Activated CD8-positive, alpha-beta T cell treated with anti-CD3 and anti-CD28 coated beads, Interleukin-2, amount 10 ng/mL, durations not matched to agents 7 days and 5 days (primary cell): ENCODE measurements around the gene NAA16. TPM values are rescaled to one million over a fixed set of nuclear protein-coding genes. Genes with fewer than 3 reads are reported as not detected.

Experiments
- ATAC-seq: fragments of 150-1000 bp; cut with Tn5 transposase; one replicate; pipeline ENCODE4 v1.10.0; 2021; ENCODE audit warnings: moderate library complexity
- CTCF ChIA-PET: fragments of 350-600 bp; sonication (Branson Sonifier 250); formaldehyde crosslinking; loops from one replicate; lab custom pipeline; 2021; ENCODE audit warnings: antibody characterized with exemption; lab: Charles Lee
- POLR2A ChIA-PET: fragments of 350-600 bp; sonication (Branson Sonifier 250); formaldehyde crosslinking; loops from one replicate; lab custom pipeline; 2021; ENCODE audit warnings: antibody characterized with exemption; lab: Charles Lee
- DNase-seq: peaks from one replicate; pipeline ENCODE4 v3.0.0-alpha.2; 2020
- H3K27ac Mint-ChIP-seq: one replicate; pipeline ENCODE4 v1.8.0; 2021; ENCODE audit warnings: mild to moderate bottlenecking, mixed read lengths
- H3K27me3 Mint-ChIP-seq: one replicate; pipeline ENCODE4 v1.8.0; 2021; ENCODE audit warnings: low read depth, mixed read lengths
- H3K36me3 Mint-ChIP-seq: one replicate; pipeline ENCODE4 v1.8.0; 2021; ENCODE audit warnings: low read depth, mixed read lengths
- H3K4me1 Mint-ChIP-seq: one replicate; pipeline ENCODE4 v1.8.0; 2021; ENCODE audit warnings: low read depth, mixed read lengths
- H3K4me3 Mint-ChIP-seq: one replicate; pipeline ENCODE4 v1.8.0; 2021; ENCODE audit warnings: mild to moderate bottlenecking, mixed read lengths
- H3K9me3 Mint-ChIP-seq: one replicate; pipeline ENCODE4 v1.8.0; 2022; ENCODE audit warnings: mixed read lengths; ENCODE audit not compliant: insufficient read depth
- total RNA-seq, 2 experiments: library from RNA; stranded (reverse); gene quantifications; one replicate each; pipeline ENCODE4 v1.2.3, GENCODE V29; 2021

Gene NAA16
- total RNA-seq, 2 experiments from 2014 or later: 36.7 to 38.7 TPM

- H3K9me3 Mint-ChIP-seq: no peaks in the 10 kb centered on the region
- CTCF ChIA-PET: no interaction called here
- H3K27me3 Mint-ChIP-seq: peaks cover 6% of the 10 kb centered on the region
- H3K36me3 Mint-ChIP-seq: no peaks in the 10 kb centered on the region
- no peak for ATAC-seq
- no peak overlapping the region for H3K27ac Mint-ChIP-seq
- DNase-seq: no peak
- H3K4me1 Mint-ChIP-seq: peaks cover 9% of the 10 kb centered on the region
- POLR2A ChIA-PET: no interaction called here
- H3K4me3 Mint-ChIP-seq: no peak overlapping the region
These were observed 4.6 kb upstream of the NAA16 start for GRCh38 chr13:41306271-41307145.

- Mint-ChIP-seq H3K27me3 (peaks cover 6% of the 10 kb centered on the region), H3K4me3 (no peak overlapping the region), H3K36me3 (peaks cover 5% of the 10 kb centered on the region), H3K9me3 (no peaks in the 10 kb centered on the region), H3K27ac (no peak overlapping the region), H3K4me1 (peaks cover 12% of the 10 kb centered on the region)
- ChIA-PET CTCF (no interaction called here), POLR2A (no interaction called here)
- DNase-seq (no peak), ATAC-seq (no peak)
These were observed 3.0 kb upstream of the NAA16 start for GRCh38 chr13:41307884-41308640.

GRCh38 chr13:41311406-41312175 is 524 bp downstream of the NAA16 start:
- POLR2A ChIA-PET: interaction anchor here (0.6 to 1.0 kb wide), 2 partner anchors 40 to 56 kb away, joined by 3 to 4 read pairs; no protein-coding TSS in a partner anchor
- ATAC-seq: peak; percentile 71
- H3K9me3 Mint-ChIP-seq: no peaks in the 10 kb centered on the region
- CTCF ChIA-PET: interaction anchor here (1.2 kb wide), 1 partner anchor 257 kb away, joined by 4 read pairs; no protein-coding TSS in a partner anchor
- H3K27me3 Mint-ChIP-seq: no peaks in the 10 kb centered on the region
- DNase-seq: peak; percentile 65
- peak overlapping the region; percentile 93 for H3K27ac Mint-ChIP-seq
- H3K4me3 Mint-ChIP-seq: peak overlapping the region; percentile 92
- H3K4me1 Mint-ChIP-seq: peaks cover 38% of the 10 kb centered on the region
- H3K36me3 Mint-ChIP-seq: peaks cover 5% of the 10 kb centered on the region

GRCh38 chr13:41312176-41312500 is 1.1 kb downstream of the NAA16 start:
- ChIA-PET POLR2A (interaction anchor here (0.6 to 1.0 kb wide), 3 partner anchors 40 to 251 kb away, joined by 3 to 4 read pairs (median 3); partner anchors contain the start of gene WBP4), CTCF (interaction anchor here (0.6 to 1.6 kb wide), 3 partner anchors 20 to 258 kb away, joined by 3 to 4 read pairs (median 3); no protein-coding TSS in a partner anchor)
- Mint-ChIP-seq H3K9me3 (no peaks in the 10 kb centered on the region), H3K4me3 (peak overlapping the region; percentile 92), H3K27ac (peak overlapping the region; percentile 93), H3K36me3 (peaks cover 10% of the 10 kb centered on the region), H3K27me3 (no peaks in the 10 kb centered on the region), H3K4me1 (peaks cover 43% of the 10 kb centered on the region)
- no peak for ATAC-seq
- DNase-seq: peak; percentile 44

- Mint-ChIP-seq H3K27ac (no peak overlapping the region), H3K9me3 (no peaks in the 10 kb centered on the region), H3K4me3 (peak overlapping the region; percentile 92), H3K27me3 (no peaks in the 10 kb centered on the region), H3K36me3 (peaks cover 20% of the 10 kb centered on the region), H3K4me1 (peaks cover 51% of the 10 kb centered on the region)
- ATAC-seq (no peak), DNase-seq (no peak)
- ChIA-PET CTCF (interaction anchor here (1.6 kb wide), 1 partner anchor 19 kb away, joined by 3 read pairs; no protein-coding TSS in a partner anchor), POLR2A (interaction anchor here (0.6 to 0.7 kb wide), 3 partner anchors 8 to 501 kb away, joined by 3 to 4 read pairs (median 3); partner anchors contain the start of gene MTRF1)
These were observed 2.0 kb downstream of the NAA16 start for GRCh38 chr13:41313117-41313516.

GRCh38 chr13:41313659-41314197 is 2.7 kb downstream of the NAA16 start:
- no peak for DNase-seq
- POLR2A ChIA-PET: interaction anchor here (0.7 to 1.5 kb wide), 3 partner anchors 9 to 500 kb away, joined by 3 to 4 read pairs (median 3); no protein-coding TSS in a partner anchor
- ATAC-seq: no peak
- Mint-ChIP-seq H3K9me3 (no peaks in the 10 kb centered on the region), H3K4me3 (peak overlapping the region; percentile 92), H3K36me3 (peaks cover 24% of the 10 kb centered on the region), H3K27ac (peak overlapping the region; percentile 32), H3K4me1 (peaks cover 51% of the 10 kb centered on the region), H3K27me3 (no peaks in the 10 kb centered on the region)
- CTCF ChIA-PET: interaction anchor here (1.6 kb wide), 1 partner anchor 18 kb away, joined by 3 read pairs; no protein-coding TSS in a partner anchor

DNA sequence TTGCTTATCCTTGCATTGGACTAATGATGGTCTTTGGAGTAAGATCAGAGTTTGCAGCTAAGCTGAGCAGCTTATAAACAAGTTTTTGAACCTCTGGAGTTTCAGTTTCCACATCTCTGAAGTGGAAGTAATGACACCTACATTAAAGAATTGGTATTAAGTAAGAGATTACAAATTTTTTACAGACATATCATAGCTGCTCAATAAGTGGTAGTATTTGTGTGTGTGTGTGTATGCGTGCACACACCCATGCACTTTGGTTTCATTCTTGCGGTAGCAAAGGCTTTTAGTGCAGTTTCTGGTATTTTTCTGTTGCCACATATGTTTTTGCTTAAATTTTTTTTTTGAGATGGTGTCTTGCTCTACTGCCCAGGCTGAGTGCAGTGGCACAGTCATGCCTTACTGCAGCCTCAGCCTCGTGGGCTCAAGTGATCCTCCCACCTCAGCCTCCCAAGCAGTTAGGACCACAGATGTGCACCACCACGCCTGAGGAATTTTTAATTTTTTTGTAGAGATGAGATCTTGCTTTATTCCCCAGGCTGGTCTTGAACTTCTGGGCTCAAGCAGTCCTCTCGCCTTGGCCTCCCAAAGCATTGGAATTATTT is 4.5 kb downstream of the NAA16 start:
- Mint-ChIP-seq H3K36me3 (peaks cover 40% of the 10 kb centered on the region), H3K27ac (peak overlapping the region; percentile 65), H3K4me3 (peak overlapping the region; percentile 12), H3K9me3 (no peaks in the 10 kb centered on the region), H3K4me1 (peaks cover 47% of the 10 kb centered on the region), H3K27me3 (no peaks in the 10 kb centered on the region)
- ChIA-PET POLR2A (interaction anchor here (0.7 to 1.3 kb wide), 2 partner anchors 32 to 52 kb away, joined by 3 to 5 read pairs; no protein-coding TSS in a partner anchor), CTCF (interaction anchor here (1.3 kb wide), 1 partner anchor 254 kb away, joined by 3 read pairs; the partner anchor contains the start of gene WBP4)
- ATAC-seq (no peak), DNase-seq (no peak)

- Mint-ChIP-seq H3K27me3 (no peaks in the 10 kb centered on the region), H3K9me3 (no peaks in the 10 kb centered on the region), H3K4me1 (peaks cover 49% of the 10 kb centered on the region), H3K36me3 (peaks cover 46% of the 10 kb centered on the region), H3K27ac (no peak overlapping the region), H3K4me3 (no peak overlapping the region)
- ChIA-PET POLR2A (no interaction called here), CTCF (no interaction called here)
- DNase-seq (no peak), ATAC-seq (no peak)
These were observed 6.2 kb downstream of the NAA16 start for GRCh38 chr13:41317243-41317642.

DNA sequence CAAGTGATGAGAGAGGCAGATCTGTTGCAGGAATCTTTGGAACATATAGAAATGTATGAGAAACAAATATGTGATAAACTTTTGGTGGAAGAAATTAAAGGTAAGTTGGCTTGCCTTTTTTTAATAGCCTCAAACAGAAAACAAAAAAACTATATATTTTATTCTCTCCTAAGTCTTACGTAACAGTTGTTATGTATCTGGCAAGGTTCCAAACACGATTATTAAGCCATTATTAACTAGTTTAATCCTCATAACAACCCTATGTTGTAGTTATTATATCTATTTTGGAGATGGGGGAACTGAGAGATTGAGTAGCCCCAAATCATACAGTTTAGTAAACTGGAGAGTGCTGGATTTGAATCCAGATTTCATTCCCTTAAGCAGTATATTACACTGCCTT is 14.7 kb downstream of the NAA16 start:
- ChIA-PET CTCF (no interaction called here), POLR2A (no interaction called here)
- Mint-ChIP-seq H3K27ac (no peak overlapping the region), H3K27me3 (no peaks in the 10 kb centered on the region), H3K4me1 (peaks cover 32% of the 10 kb centered on the region), H3K4me3 (no peak overlapping the region), H3K9me3 (no peaks in the 10 kb centered on the region), H3K36me3 (peaks cover 56% of the 10 kb centered on the region)
- DNase-seq: no peak
- ATAC-seq: no peak

- H3K27me3 Mint-ChIP-seq: no peaks in the 10 kb centered on the region
- no peak overlapping the region for H3K4me3 Mint-ChIP-seq
- ChIA-PET POLR2A (no interaction called here), CTCF (no interaction called here)
- no peak for DNase-seq
- peaks cover 57% of the 10 kb centered on the region for H3K36me3 Mint-ChIP-seq
- H3K4me1 Mint-ChIP-seq: peaks cover 34% of the 10 kb centered on the region
- ATAC-seq: no peak
- peak overlapping the region; percentile 60 for H3K27ac Mint-ChIP-seq
- no peaks in the 10 kb centered on the region for H3K9me3 Mint-ChIP-seq
These were observed 15.6 kb downstream of the NAA16 start for GRCh38 chr13:41326661-41327060.
